HL-60 (cell line): ENCODE measurements around the gene HYOU1.

Experiments used
- DNase-seq, 2 experiments: peaks; one replicate each; pipeline ENCODE4 v3.0.0-alpha.2; 2010 to 2020; ENCODE audit warnings: low read depth in 1 of 2, low spot score in 1 of 2
- H3K27ac ChIP-seq: fragments of 250-450 bp; sonication (Bioruptor Pico); replicated peaks from 2 replicates; pipeline ENCODE4 v1.5.1; 2020; ENCODE audit warnings: mild to moderate bottlenecking, moderate library complexity
- H3K27me3 ChIP-seq: fragments of 250-450 bp; sonication (Bioruptor Pico); 2 replicates; pipeline ENCODE4 v1.5.1; 2021; ENCODE audit warnings: mild to moderate bottlenecking, moderate library complexity; ENCODE audit not compliant: insufficient read depth, poor library complexity, severe bottlenecking
- H3K4me3 ChIP-seq: replicated peaks from 2 replicates; pipeline ENCODE4 v1.5.1; 2011; ENCODE audit warnings: mild to moderate bottlenecking, control low read depth, low read length; ENCODE audit not compliant: insufficient read depth
- GABPA ChIP-seq: IDR thresholded peaks from 2 replicates; pipeline ENCODE4 v1.6.1; 2012; ENCODE audit warnings: low read depth
- POLR2AphosphoS5 ChIP-seq: IDR thresholded peaks from 2 replicates; pipeline ENCODE4 v1.6.1; 2012; ENCODE audit warnings: low read depth
- SPI1 ChIP-seq: IDR thresholded peaks from 2 replicates; pipeline ENCODE4 v1.6.1; 2012; ENCODE audit warnings: low read depth, mild to moderate bottlenecking, borderline replicate concordance
- TF ChIP-seq, protein P1 (sequence below): IDR thresholded peaks from 2 replicates; pipeline ENCODE4 v1.6.1; 2012; ENCODE audit warnings: low read depth; ENCODE audit not compliant: insufficient replicate concordance
- TF ChIP-seq, protein P2 (sequence below): IDR thresholded peaks from one replicate; pipeline ENCODE4 v1.5.1; 2011; ENCODE audit warnings: low read length, control low read depth, inconsistent platforms; ENCODE audit not compliant: insufficient read depth

Gene HYOU1

GRCh38 chr11:119054418-119054817, 2.6 kb downstream of the HYOU1 start:
- Histone ChIP-seq H3K27ac (no peak overlapping the region), H3K27me3 (no peaks in the 10 kb centered on the region), H3K4me3 (no peak overlapping the region)
- TF ChIP-seq SPI1 (no peak), POLR2AphosphoS5 (no peak), GABPA (no peak)
- TF ChIP-seq, protein P1, sequence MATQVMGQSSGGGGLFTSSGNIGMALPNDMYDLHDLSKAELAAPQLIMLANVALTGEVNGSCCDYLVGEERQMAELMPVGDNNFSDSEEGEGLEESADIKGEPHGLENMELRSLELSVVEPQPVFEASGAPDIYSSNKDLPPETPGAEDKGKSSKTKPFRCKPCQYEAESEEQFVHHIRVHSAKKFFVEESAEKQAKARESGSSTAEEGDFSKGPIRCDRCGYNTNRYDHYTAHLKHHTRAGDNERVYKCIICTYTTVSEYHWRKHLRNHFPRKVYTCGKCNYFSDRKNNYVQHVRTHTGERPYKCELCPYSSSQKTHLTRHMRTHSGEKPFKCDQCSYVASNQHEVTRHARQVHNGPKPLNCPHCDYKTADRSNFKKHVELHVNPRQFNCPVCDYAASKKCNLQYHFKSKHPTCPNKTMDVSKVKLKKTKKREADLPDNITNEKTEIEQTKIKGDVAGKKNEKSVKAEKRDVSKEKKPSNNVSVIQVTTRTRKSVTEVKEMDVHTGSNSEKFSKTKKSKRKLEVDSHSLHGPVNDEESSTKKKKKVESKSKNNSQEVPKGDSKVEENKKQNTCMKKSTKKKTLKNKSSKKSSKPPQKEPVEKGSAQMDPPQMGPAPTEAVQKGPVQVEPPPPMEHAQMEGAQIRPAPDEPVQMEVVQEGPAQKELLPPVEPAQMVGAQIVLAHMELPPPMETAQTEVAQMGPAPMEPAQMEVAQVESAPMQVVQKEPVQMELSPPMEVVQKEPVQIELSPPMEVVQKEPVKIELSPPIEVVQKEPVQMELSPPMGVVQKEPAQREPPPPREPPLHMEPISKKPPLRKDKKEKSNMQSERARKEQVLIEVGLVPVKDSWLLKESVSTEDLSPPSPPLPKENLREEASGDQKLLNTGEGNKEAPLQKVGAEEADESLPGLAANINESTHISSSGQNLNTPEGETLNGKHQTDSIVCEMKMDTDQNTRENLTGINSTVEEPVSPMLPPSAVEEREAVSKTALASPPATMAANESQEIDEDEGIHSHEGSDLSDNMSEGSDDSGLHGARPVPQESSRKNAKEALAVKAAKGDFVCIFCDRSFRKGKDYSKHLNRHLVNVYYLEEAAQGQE, result no peak
- TF ChIP-seq, protein P2, sequence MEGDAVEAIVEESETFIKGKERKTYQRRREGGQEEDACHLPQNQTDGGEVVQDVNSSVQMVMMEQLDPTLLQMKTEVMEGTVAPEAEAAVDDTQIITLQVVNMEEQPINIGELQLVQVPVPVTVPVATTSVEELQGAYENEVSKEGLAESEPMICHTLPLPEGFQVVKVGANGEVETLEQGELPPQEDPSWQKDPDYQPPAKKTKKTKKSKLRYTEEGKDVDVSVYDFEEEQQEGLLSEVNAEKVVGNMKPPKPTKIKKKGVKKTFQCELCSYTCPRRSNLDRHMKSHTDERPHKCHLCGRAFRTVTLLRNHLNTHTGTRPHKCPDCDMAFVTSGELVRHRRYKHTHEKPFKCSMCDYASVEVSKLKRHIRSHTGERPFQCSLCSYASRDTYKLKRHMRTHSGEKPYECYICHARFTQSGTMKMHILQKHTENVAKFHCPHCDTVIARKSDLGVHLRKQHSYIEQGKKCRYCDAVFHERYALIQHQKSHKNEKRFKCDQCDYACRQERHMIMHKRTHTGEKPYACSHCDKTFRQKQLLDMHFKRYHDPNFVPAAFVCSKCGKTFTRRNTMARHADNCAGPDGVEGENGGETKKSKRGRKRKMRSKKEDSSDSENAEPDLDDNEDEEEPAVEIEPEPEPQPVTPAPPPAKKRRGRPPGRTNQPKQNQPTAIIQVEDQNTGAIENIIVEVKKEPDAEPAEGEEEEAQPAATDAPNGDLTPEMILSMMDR, result no peak
- no peak for DNase-seq

- DNase-seq, result no peak
- no peak overlapping the region for H3K27ac ChIP-seq
- H3K27me3 ChIP-seq, result no peaks in the 10 kb centered on the region
- TF ChIP-seq, protein P1, result no peak
- TF ChIP-seq POLR2AphosphoS5, result no peak
- TF ChIP-seq, protein P2, result no peak
- TF ChIP-seq GABPA, result no peak
- TF ChIP-seq SPI1, result no peak
- H3K4me3 ChIP-seq, result no peak overlapping the region
Measured at GRCh38 chr11:119052163-119052814, 4.7 kb downstream of the HYOU1 start.

- no peak for TF ChIP-seq POLR2AphosphoS5
- TF ChIP-seq, protein P2, result no peak
- TF ChIP-seq, protein P1, result no peak
- no peak for TF ChIP-seq SPI1
- TF ChIP-seq GABPA, result no peak
Measured at GRCh38 chr11:119051440-119052162, 5.4 kb downstream of the HYOU1 start.

More at GRCh38 chr11:119051440-119052162, 5.4 kb downstream of the HYOU1 start:
- Histone ChIP-seq H3K27ac (no peak overlapping the region), H3K27me3 (no peaks in the 10 kb centered on the region), H3K4me3 (no peak overlapping the region)
- DNase-seq, result no peak
